GM21390 (cell line): ENCODE results near the gene COL11A1.
"Not testable (repeated sequence)": the region's sequence is repeated elsewhere in the genome, so short reads cannot be mapped to it uniquely, and the experiment has no call there.

Experiments
- ATAC-seq: cut with Tn5 transposase; IDR thresholded peaks from one replicate; pipeline ENCODE4 v1.9.1; 2021; ENCODE audit not compliant: unreplicated experiment

The COL11A1 gene

GRCh38 chr1:103084181-103084580, 24.1 kb downstream of the COL11A1 start:
- ATAC-seq = no peak

DNA sequence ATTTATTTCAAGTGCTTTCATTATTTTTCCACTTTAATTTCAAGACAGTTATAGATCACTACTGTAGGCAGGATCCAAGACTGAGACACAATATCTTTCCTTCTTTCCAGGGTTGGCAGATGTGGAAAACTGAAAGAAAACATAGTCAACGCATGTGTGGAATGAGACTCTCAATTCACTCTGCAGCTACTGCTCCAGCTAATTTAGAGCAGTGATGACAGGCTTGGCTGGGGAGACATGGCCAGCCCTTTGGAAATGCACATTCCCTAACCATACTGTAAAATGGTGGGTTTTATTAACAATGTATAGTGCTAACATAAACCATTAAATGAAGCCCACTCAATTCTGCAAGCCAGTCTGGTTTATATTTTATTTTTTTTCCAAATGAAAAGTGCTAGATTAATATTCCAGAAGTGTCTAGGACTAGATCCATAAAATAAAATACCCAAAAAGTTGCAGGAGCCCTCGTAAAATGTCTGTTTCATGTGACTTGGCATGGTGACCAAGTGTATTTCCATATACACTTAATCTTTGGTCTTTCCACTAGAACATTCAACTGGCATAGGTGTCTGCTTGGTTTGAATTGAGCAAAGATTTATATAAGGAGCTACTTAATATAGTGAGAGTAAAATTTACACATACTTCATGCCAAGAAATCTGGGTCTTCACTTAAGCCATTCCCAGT, 32.9 kb downstream of the COL11A1 start:
- no peak for ATAC-seq

- no peak for ATAC-seq
These were observed 34.1 kb downstream of the COL11A1 start for GRCh38 chr1:103074224-103074623.

DNA sequence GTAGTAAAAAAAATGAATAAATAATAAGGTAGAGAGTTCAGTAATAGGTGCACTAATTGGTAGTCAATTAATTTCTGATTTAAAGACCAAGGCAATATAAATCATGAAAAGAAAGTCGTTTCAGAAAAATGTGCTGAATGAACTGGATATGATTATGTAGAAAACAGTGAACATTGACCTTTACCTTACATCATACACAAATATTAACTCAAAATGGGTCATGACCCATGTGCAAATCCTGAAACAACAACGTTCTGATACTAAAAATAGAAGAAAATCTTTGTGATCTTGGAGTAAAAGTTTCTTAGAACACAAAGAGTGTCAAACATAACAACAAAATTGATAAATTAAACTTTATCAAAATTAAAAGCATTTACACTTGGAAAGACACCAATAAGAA, 39.1 kb downstream of the COL11A1 start:
- no peak for ATAC-seq

DNA sequence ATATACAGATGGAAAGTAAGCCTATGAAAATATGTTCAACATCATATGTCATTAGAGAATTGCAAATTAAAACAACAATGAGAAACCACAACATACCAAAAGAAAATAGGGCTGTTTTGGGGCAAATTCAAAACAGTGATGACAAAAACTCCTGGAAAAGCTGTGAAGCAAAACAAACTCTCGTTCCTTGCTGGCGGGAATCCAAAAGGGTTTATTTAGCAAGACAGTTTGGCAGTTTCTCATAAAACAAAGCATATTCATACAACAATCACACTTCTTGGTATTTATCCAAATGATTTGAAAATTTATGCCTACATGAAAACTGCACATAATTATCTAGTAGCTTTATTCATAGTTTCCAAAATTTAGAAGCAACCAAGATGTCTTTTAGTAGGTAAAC, 44.4 kb downstream of the COL11A1 start:
- no peak for ATAC-seq

DNA sequence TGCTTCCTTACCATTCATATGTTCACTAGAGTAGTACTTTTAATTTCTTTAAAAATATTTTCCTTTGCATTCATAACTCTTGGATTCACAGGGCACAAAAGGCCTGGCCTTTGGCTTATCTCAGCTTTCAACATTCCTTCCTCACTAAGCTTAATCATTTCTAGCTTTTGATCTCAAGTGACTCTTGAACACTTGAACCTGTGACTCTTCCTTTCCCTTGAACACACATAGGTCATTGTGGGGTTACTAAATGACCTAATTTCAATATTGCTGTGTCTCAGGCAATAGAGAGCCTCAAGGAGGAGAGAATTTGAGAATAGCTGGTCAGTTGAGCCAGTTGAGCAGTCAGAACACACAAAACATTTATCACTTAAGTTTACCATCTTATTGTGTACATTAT, 49.9 kb downstream of the COL11A1 start:
- ATAC-seq = no peak

GRCh38 chr1:103056423-103056822, 51.9 kb downstream of the COL11A1 start:
- ATAC-seq = no peak

DNA sequence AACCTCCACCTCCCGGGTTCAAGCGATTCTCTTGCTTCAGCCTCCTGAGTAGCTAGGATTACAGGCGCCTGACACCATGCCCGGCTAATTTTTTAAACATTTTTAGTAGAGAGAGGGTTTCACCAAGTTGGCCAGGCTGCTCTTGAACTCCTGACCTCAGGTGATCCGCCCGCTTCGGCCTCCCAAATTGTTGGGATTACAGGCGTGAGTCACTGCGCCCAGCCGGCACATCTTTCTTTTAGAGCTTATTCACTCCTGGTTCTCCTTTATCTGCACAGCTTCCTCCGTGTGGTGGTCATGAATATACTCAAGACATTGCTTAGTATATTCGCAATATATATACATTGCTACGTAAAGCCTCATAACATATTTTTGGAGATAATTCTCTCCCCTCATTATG, 80.2 kb downstream of the COL11A1 start:
- ATAC-seq = not testable (repeated sequence)

GRCh38 chr1:103025858-103026409, 82.4 kb downstream of the COL11A1 start:
- ATAC-seq = no peak

- no peak for ATAC-seq
These were observed 84.3 kb downstream of the COL11A1 start for GRCh38 chr1:103024051-103024450.

DNA sequence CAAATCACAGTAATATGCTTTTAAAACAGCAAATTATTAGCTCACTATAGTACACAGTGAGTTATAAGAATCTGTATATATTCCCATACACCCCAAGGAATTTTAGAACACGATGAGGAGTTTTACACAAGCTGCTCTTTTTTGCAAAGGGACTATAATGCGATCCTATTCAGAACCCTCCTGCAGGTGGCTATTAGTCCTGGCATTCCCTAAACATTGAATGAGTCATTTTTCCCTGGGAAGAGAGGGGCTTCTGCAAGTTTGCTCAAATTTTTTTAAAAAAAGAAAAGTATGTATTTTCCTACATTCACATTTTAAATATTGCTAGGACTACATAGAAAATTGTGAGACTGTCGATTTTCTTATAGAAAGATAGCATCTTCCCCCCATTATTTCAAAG, 106.3 kb downstream of the COL11A1 start:
- ATAC-seq = no peak

DNA sequence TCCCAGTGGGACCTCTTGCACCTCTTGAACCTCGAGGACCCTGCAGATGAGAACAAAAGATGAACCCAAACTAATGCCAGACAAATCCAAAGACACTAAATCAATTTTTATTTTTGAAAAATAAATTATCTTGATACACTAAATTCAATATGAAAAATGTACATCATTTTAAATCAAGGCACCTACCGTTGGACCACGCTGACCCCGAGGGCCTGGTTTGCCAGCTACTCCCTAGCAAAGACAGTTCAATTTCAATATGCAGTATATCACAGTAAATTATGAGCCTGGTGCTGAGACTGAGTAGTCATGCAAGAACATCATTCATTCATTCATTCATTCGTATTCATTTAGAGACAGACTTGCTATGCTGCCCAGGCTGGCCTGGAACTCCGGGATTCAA, 129.4 kb downstream of the COL11A1 start:
- ATAC-seq = no peak

DNA sequence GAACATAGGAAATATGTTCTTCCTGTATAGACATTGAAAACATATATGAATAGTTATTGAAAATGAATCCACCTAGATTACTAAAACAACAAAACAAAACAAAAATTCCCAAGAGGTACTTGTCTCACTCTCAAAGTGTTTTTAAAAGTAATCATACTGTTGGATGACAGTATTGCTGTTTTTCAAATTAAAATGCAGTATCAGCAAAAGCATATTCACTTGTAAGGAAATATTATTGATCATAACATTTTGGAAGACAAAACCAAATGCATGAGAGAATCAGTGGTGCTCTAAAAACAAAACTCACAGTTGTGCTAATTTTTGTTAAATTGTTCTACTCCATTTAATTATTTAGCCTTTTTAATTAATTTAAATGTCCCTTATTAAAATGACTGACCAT, 131.0 kb downstream of the COL11A1 start:
- no peak for ATAC-seq

- peak; percentile 65 for ATAC-seq
These were observed 137.7 kb downstream of the COL11A1 start for GRCh38 chr1:102970496-102971078.

GRCh38 chr1:102967786-102968185, 140.5 kb downstream of the COL11A1 start:
- ATAC-seq = no peak

DNA sequence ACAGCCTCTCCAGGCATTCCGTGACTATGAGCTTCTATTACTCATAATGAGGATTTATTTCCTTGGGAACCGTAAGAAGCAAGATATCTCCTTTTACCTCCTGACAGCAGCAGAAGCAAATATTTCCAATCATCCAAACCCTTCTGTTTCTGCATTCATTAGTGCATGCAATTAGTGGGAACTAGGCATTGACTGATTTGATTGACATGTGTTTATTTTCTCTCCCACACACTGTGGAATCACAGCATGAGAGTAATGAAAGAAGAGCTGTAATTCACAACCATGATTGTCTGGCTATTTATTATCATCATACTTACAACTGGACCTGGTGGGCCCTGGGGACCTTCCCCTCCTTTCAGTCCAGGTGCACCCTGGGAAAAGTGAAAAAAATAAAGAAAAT, 146.8 kb downstream of the COL11A1 start:
- ATAC-seq = no peak

- no peak for ATAC-seq
These were observed 153.7 kb downstream of the COL11A1 start for GRCh38 chr1:102954576-102954975.

DNA sequence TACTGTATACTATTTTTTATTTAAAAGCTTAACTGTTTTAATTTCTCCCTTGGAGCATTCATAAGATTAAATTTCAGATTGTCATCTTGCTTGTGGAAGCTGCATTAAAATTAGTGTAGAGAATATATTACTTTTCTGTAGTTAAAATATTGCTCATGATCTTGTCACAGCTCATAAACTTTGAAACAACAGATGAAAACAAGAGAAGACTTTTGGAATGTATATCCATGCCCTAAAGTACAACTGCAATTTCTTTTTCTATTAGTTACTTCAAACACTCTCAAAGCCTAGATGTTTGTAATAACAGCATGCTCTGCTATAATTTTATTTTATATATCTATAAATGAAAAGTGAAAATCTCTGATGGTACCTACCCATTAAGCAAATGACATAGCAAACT, 155.9 kb downstream of the COL11A1 start:
- ATAC-seq = no peak

GRCh38 chr1:102942324-102942723, 166.0 kb downstream of the COL11A1 start:
- no peak for ATAC-seq

- ATAC-seq = no peak
These were observed 166.9 kb downstream of the COL11A1 start for GRCh38 chr1:102941366-102941947.

GRCh38 chr1:102937401-102937800, 170.9 kb downstream of the COL11A1 start:
- ATAC-seq = no peak

- not testable (repeated sequence) for ATAC-seq
These were observed 175.0 kb downstream of the COL11A1 start for GRCh38 chr1:102933362-102933761.
